Adipose tissue (tissue), 3 donors: Measurements from ENCODE around the gene ZNFX1. TPM values are rescaled to one million over a fixed set of nuclear protein-coding genes. Genes with fewer than 3 reads are reported as not detected.

ENCODE experiments used
- H3K27ac ChIP-seq: one replicate; pipeline ENCODE4 v1.5.1; 2013; ENCODE audit warnings: low read depth, low read length
- WGBS, 3 donors: extraction: QIAGEN DNeasy Blood & Tissue Kit; methylation state at CpG; one replicate each; pipeline ENCODE4 v1.1.7; 2013; 5-methylcytosine and 5-hydroxymethylcytosine counted together
- polyA plus RNA-seq, 3 donors: library from polyadenylated mRNA; stranded (reverse); fragments of 200-250 nt; gene quantifications; one replicate each; pipeline ENCODE4 v1.2.3, GENCODE V29; 2013
- donor health status: healthy with polysubstance abuse.
- donor health status: Bipolar disorder and iron deficiency.
- donor health status: healthy.

ZNFX1 gene
- polyA plus RNA-seq, 3 donors, result 5.1 to 16.3 (median 10.7) TPM

DNA sequence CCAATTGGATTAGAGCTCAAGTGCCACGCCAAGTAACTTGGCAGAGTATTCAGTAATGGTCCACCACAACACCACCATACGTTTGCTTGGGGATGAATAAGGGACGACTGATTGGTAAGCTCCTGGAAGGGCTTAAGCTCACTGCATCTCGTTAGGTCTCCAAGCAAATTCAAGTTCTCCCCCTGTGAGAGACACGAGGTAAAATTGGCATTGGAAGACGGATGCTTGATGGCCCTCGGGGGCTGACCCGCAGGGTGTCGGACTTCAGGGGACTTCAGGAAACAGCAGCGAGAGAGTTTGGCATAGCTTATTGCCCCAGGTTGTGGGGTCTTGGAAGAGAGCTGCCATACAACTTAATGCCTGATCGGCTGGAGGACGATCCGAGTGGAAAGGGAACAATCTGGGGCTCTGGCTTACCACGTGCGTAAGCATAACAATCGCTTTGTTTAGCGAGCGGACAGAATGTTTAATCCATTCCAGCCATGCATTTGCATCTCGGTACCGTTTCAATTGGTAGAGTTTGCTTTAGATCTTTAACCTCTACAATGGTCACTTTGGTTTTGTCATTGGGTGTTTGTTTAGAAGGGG lies 4.8 kb upstream of the ZNFX1 start:
- H3K27ac ChIP-seq, result no peak overlapping the region
- WGBS, 3 donors, result 80 to 89% (median 83%) methylated on average over 20 of the region's 20 CpGs

DNA sequence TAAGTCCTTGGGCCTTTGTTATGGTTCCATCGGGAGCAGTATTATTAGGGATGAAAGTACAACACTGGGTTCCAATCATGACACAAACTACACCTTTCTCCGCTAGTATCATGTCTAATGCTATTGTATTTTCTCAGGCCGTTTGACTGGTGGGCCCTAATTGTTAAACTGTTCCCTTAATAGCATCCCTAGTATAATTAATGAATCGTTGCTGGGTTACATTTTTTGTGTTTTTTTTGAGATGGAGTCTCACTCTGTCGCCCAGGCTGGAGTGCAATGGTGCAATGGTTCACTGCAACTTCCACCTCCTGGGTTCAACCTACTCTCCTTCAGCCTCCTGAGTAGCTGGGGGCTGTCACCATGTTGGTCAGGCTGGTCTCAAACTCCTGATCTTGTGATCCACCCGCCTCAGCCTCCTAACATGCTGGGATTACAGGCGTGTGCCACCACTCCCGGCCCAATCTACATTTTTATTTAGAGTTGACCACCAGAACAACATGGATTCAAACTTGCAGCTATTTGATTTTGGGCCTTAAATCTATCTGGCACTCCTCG lies 4.1 kb upstream of the ZNFX1 start:
- WGBS, 3 donors, result 77 to 85% (median 80%) methylated on average over 9 of the region's 9 CpGs
- no peak overlapping the region for H3K27ac ChIP-seq

- 63 to 70% (median 67%) methylated on average over 13 of the region's 13 CpGs for WGBS, 3 donors
- H3K27ac ChIP-seq, result no peak overlapping the region
Observed at GRCh38 chr20:49281059-49281912, 3.4 kb upstream of the ZNFX1 start.

DNA sequence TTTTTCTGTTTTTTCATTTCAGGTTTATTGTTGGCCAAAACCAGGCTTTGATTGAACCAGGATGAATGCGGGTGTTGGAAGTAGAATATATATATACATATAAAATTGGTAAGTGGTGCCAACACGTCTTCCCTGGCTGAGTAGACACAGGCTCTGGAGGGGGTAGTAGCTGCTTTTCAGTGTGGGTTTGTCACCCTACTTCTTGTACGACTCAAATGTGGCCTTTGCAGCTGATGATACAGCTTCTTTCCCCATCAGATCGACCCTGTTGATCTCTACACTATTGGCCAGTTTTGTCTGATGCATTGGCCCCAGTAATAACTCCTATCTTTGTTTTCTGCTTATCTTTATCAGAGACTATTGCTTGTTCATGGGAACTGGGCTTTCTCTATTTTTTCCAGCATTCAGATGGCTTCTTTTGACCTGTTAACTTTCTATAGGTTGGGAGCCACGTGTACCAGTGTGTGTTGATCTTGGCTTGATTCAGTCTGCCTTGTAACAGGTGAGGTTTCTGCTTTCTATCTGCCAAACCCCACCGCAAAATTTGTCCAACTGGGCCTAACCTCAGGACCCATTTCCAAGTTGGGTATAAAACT lies 2.7 kb upstream of the ZNFX1 start:
- no peak overlapping the region for H3K27ac ChIP-seq
- 66 to 68% (median 68%) methylated on average over 6 of the region's 6 CpGs for WGBS, 3 donors

- WGBS, 3 donors, result 58 to 71% (median 65%) methylated on average over 7 of the region's 7 CpGs
- no peak overlapping the region for H3K27ac ChIP-seq
Observed at GRCh38 chr20:49279677-49280462, 2.0 kb upstream of the ZNFX1 start.

- 11 to 14% (median 11%) methylated on average over 33 of the region's 33 CpGs for WGBS, 3 donors
- peak overlapping the region; percentile 91 for H3K27ac ChIP-seq
Observed at GRCh38 chr20:49278818-49279676, 1.2 kb upstream of the ZNFX1 start.

DNA sequence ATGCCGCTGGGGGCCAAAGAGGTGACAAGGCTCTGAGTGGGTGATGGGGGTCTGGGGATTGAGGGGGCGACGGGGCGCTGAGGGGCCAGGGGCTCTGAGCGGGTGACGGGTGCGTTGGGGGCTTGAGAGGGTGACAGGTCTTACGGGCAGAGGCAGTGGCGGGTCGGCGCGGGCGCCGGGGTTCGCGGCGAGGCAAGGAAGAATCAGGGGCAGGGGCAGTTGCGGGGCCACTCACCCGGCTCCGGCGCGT lies 146 bp downstream of the ZNFX1 start:
- peak overlapping the region; percentile 92 for H3K27ac ChIP-seq
- 0 to 2% (median 0%) methylated on average over 11 to 22 of the region's 22 CpGs for WGBS, 3 donors

DNA sequence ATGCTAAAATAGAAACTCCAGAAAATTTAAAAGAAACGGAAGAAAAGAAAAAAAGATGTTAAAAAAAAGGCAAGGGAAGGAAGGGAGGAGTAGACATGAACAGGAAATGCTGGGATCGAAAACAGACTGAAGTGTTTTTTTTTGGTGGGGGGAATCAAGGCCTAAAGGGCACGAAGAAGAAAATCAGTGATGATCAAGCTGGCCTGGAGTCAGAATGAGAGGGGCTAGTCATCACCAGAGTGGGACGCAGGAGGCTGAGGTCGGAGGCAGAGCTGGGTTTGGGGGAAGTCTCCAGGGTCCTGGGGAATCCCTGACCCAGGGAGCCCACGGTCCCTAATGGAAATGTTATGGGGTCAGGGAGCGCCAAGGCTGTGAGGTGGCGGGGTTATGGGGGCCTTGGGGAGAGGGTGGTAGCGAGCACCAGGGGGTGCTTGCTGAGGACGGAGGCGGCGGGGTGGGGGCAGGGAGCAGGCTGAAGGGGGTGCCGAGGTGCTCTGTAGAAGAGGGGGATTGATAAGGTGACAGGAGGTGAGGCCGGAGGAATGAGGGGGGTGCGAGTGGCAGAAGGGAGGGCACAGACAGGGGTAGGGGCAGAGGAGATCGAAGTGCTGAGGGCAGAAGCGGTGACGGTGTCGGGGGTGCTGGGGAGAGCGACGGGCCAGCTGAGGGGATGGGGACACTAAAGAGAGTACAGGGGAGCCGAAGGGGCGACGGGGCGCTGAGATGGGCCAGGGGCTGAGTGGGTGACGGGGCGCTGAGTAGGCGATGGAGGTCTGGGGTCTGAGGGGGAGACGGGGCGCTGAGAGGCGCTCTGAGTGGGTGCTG lies 684 bp downstream of the ZNFX1 start:
- 1 to 5% (median 2%) methylated on average over 28 to 31 of the region's 31 CpGs for WGBS, 3 donors
- H3K27ac ChIP-seq, result peak overlapping the region; percentile 92

- 7 to 11% (median 8%) methylated on average over 3 of the region's 3 CpGs for WGBS, 3 donors
Observed at GRCh38 chr20:49276161-49276960, 1.5 kb downstream of the ZNFX1 start.

GRCh38 chr20:49275636-49276035 lies 2.2 kb downstream of the ZNFX1 start:
- H3K27ac ChIP-seq, result no peak overlapping the region
- WGBS, 3 donors, result 48 to 68% (median 64%) methylated on average over 2 of the region's 2 CpGs

More at GRCh38 chr20:49276161-49276960, 1.5 kb downstream of the ZNFX1 start:
- no peak overlapping the region for H3K27ac ChIP-seq

- H3K27ac ChIP-seq, result no peak overlapping the region
- WGBS, 3 donors, result 78 to 89% (median 85%) methylated on average over 4 of the region's 4 CpGs
Observed at GRCh38 chr20:49275216-49275615, 2.6 kb downstream of the ZNFX1 start.

DNA sequence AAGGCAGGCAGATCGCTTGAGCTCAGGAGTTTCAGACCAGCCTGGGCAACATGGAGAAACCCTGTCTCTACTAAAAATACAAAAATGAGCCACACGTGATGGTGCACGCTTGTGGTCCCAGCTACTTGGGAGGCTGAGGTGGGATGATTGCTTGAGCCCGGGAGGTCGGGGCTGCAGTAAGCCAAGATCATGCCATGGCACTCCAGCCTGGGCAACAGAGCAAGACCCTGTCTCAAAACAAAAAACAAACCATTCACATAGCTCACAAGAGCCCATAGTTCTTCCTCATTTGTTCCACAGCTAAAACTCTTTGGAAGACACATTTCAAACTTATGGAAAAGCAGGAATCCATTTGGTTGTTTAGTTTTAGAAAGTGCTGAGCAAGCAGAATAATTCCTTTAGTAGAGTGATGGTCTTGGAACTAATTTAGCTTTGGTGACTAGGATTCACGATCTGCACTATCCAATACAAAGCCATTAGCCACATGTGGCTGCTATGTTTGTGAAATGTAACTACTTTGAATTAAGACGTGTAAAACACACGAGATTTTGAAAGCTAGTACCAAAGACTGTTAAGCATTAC lies 4.1 kb downstream of the ZNFX1 start:
- H3K27ac ChIP-seq, result no peak overlapping the region
- WGBS, 3 donors, result 92 to 93% (median 93%) methylated on average over 8 of the region's 8 CpGs

DNA sequence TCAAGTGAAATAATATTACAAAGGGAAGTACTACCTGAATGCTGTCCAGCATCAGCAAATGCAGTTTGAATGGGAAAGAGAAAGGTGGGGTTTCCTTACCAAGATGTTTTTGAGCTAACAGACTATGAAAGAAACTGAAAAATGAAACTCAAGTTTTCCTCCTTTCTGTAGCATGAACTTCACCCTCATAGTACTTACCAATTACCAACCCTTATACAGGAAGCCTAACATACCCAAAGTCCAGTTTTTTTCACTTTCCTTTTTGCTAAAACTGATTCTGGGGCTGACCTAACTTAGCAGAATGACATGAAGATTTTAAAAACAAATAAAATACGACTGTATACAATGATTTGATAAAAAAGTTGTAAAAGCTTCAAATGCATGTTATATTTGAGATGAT lies 5.2 kb downstream of the ZNFX1 start:
- no peak overlapping the region for H3K27ac ChIP-seq
- 64 to 69% (median 68%) methylated on average over 1 of the region's 1 CpG for WGBS, 3 donors

- 88 to 100% (median 93%) methylated on average over 5 of the region's 5 CpGs for WGBS, 3 donors
- no peak overlapping the region for H3K27ac ChIP-seq
Observed at GRCh38 chr20:49270736-49271135, 7.1 kb downstream of the ZNFX1 start.

GRCh38 chr20:49270177-49270576 lies 7.7 kb downstream of the ZNFX1 start:
- no peak overlapping the region for H3K27ac ChIP-seq
- 54 to 72% (median 64%) methylated on average over 7 of the region's 7 CpGs for WGBS, 3 donors
